Measurements from ENCODE around the gene PIGV.

Gene PIGV

GRCh38 chr1:26828411-26828991, 40.8 kb downstream of the PIGV start:
- Histone ChIP-seq H3K9me3 (ENCODE audit: insufficient read depth, low read length) (no peaks in the 10 kb centered on the region), H3K4me3 (ENCODE audit: insufficient read depth, low read length, poor library complexity, severe bottlenecking) (no peak overlapping the region), H3K9ac (ENCODE audit: low read length) (peak overlapping the region; percentile 3; the same call in 1 of the 2 replicates), H3K79me2 (ENCODE audit: insufficient read depth, low read length) (peaks cover 6% of the 10 kb centered on the region; the same call in 1 of the 2 replicates), H3F3A (ENCODE audit: insufficient read depth) (no peaks in the 10 kb centered on the region; the same call in 1 of the 2 replicates), H3K4me2 (ENCODE audit: low read depth, low read length, poor library complexity, severe bottlenecking) (peak overlapping the region; percentile 36), H3K27ac (ENCODE audit: low read depth, low read length) (peak overlapping the region; percentile 13), H3K36me3 (ENCODE audit: low read length) (no peaks in the 10 kb centered on the region), H2AFZ (ENCODE audit: low read depth, low read length, severe bottlenecking) (no peak overlapping the region), H3K27me3 (ENCODE audit: low read length) (no peaks in the 10 kb centered on the region), H4K20me1 (ENCODE audit: low read depth, low read length) (no peaks in the 10 kb centered on the region), H3K9me2 (replicated peaks; ENCODE audit: insufficient read depth, low read length) (no peaks in the 10 kb centered on the region)
- no peak for TF ChIP-seq EZH2phosphoT487 (conservative IDR thresholded peaks at IDR 0.05; ENCODE audit: low read length)
- no peak for TF ChIP-seq CTCF (IDR thresholded peaks at IDR 0.05; ENCODE audit: insufficient read depth, low read length, poor library complexity, severe bottlenecking)

- no peaks in the 10 kb centered on the region for H3K9me3 ChIP-seq (ENCODE audit: insufficient read depth, low read length)
- peaks cover 6% of the 10 kb centered on the region; the same call in 1 of the 2 replicates for H3K79me2 ChIP-seq (ENCODE audit: insufficient read depth, low read length)
- H3K9me2 ChIP-seq (replicated peaks; ENCODE audit: insufficient read depth, low read length): no peaks in the 10 kb centered on the region
- H3K36me3 ChIP-seq (ENCODE audit: low read length): no peaks in the 10 kb centered on the region
- no peak overlapping the region for H3K27ac ChIP-seq (ENCODE audit: low read depth, low read length)
- H3K4me3 ChIP-seq (ENCODE audit: insufficient read depth, low read length, poor library complexity, severe bottlenecking): no peak overlapping the region
- no peak for TF ChIP-seq CTCF (IDR thresholded peaks at IDR 0.05; ENCODE audit: insufficient read depth, low read length, poor library complexity, severe bottlenecking)
- TF ChIP-seq EZH2phosphoT487 (conservative IDR thresholded peaks at IDR 0.05; ENCODE audit: low read length): no peak
- H3K27me3 ChIP-seq (ENCODE audit: low read length): no peaks in the 10 kb centered on the region
- no peak overlapping the region for H2AFZ ChIP-seq (ENCODE audit: low read depth, low read length, severe bottlenecking)
- no peaks in the 10 kb centered on the region for H4K20me1 ChIP-seq (ENCODE audit: low read depth, low read length)
- H3F3A ChIP-seq (ENCODE audit: insufficient read depth): no peaks in the 10 kb centered on the region; the same call in 1 of the 2 replicates
- peak overlapping the region; percentile 36 for H3K4me2 ChIP-seq (ENCODE audit: low read depth, low read length, poor library complexity, severe bottlenecking)
- no peak overlapping the region for H3K9ac ChIP-seq (ENCODE audit: low read length)
Observed at GRCh38 chr1:26829184-26829911, 41.6 kb downstream of the PIGV start.

- no peaks in the 10 kb centered on the region for H3K9me3 ChIP-seq (ENCODE audit: insufficient read depth, low read length)
- H3K36me3 ChIP-seq (ENCODE audit: low read length): no peaks in the 10 kb centered on the region
- no peak overlapping the region for H3K9ac ChIP-seq (ENCODE audit: low read length)
- no peaks in the 10 kb centered on the region for H3K27me3 ChIP-seq (ENCODE audit: low read length)
- peaks cover 6% of the 10 kb centered on the region; the same call in 1 of the 2 replicates for H3K79me2 ChIP-seq (ENCODE audit: insufficient read depth, low read length)
- no peak overlapping the region for H3K4me2 ChIP-seq (ENCODE audit: low read depth, low read length, poor library complexity, severe bottlenecking)
- H3K4me3 ChIP-seq (ENCODE audit: insufficient read depth, low read length, poor library complexity, severe bottlenecking): no peak overlapping the region
- no peak overlapping the region for H2AFZ ChIP-seq (ENCODE audit: low read depth, low read length, severe bottlenecking)
- H3K27ac ChIP-seq (ENCODE audit: low read depth, low read length): no peak overlapping the region
- no peaks in the 10 kb centered on the region for H3K9me2 ChIP-seq (replicated peaks; ENCODE audit: insufficient read depth, low read length)
- TF ChIP-seq EZH2phosphoT487 (conservative IDR thresholded peaks at IDR 0.05; ENCODE audit: low read length) (no peak), CTCF (IDR thresholded peaks at IDR 0.05; ENCODE audit: insufficient read depth, low read length, poor library complexity, severe bottlenecking) (no peak)
- no peaks in the 10 kb centered on the region for H4K20me1 ChIP-seq (ENCODE audit: low read depth, low read length)
- no peaks in the 10 kb centered on the region; the same call in 1 of the 2 replicates for H3F3A ChIP-seq (ENCODE audit: insufficient read depth)
Observed at GRCh38 chr1:26831059-26831458, 43.3 kb downstream of the PIGV start.
